Esophagus squamous epithelium (tissue), 4 donors: ENCODE results near the gene TROAP.

Source experiments
- CTCF ChIP-seq, 6 experiments: fragments of 450-650 bp in 4 of 6; fragments of 200-600 bp in 2 of 6; sonication (generic) in 2 of 6; IDR thresholded peaks; one replicate each; pipeline ENCODE4 v1.5.1; 2016 to 2019; ENCODE audit warnings: antibody characterized with exemption in 6 of 6, mild to moderate bottlenecking in 4 of 6, moderate library complexity in 4 of 6
- POLR2A ChIP-seq, 4 donors: fragments of 450-650 bp; IDR thresholded peaks; one replicate each; pipeline ENCODE4 v1.6.1; 2017; ENCODE audit warnings: antibody characterized with exemption in 4 of 4, mild to moderate bottlenecking in 4 of 4, moderate library complexity in 3 of 4

GRCh38 chr12:49294086-49294803 lies 28.8 kb upstream of the TROAP start:
- TF ChIP-seq CTCF (IDR thresholded peaks at IDR 0.05) (no peak), POLR2A (IDR thresholded peaks at IDR 0.05) (no peak)
